GM04504 (cell line): Measurements from ENCODE around the gene PRMT5.
A peak's percentile ranks its signal among the peaks of the same experiment; 100 is the strongest.
"Not testable (repeated sequence)": the region's sequence is repeated elsewhere in the genome, so short reads cannot be mapped to it uniquely, and the experiment has no call there.

Experiments
- DNase-seq: peaks from one replicate; pipeline ENCODE4 v3.0.0-alpha.2; 2012; ENCODE audit warnings: low read depth

PRMT5 gene

GRCh38 chr14:22929104-22929960 is at the start of gene PRMT5:
Gene PRMT5, minus strand, starts transcription at chr14:22929376. Its CDS starts 15 bp downstream, at chr14:22929361.
- DNase-seq = peak; percentile 100

- no peak for DNase-seq
These were observed 49.3 kb upstream of the PRMT5 start for GRCh38 chr14:22978487-22978837.

- DNase-seq = no peak
These were observed 48.7 kb upstream of the PRMT5 start for GRCh38 chr14:22977684-22978486.

GRCh38 chr14:22977434-22977683 is 48.2 kb upstream of the PRMT5 start:
- DNase-seq = no peak

DNA sequence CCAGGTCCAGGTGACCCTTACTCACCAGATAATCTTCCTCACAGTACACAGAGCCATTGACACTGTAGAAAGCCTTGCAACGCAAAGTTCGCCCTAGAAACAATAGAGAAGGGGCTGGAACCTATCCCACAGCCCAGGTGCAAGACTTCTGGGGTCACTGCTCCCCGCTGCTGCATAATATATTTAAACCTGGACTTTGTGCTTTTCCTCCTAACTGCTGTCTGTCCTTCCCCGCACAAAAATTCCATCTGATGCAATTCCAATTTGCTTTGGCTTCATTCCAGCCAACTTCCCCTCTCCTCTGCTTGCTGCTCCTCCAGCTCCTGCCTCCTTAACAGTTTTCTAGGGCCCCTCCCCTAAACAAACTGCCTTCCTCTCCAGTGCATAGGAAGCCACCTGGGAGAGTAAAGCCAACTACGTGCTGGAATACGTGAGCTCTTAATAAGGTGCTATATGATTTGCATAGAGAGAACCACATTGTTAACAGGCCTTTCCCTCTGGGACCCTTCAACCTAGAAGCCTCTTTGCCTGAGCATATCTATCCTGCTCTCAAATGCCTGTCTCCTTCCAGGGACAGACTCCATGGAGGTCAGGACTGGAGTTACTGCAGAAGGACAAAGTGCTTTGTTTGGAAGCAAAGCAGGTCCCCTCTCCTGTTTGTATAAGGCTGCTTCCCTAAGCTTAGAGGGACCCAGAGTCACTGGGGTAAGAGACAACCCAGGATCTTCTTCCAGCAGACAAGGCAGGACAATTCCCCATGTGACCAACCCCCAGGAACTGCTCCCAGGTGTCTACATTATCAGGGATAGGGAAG is 47.7 kb upstream of the PRMT5 start:
- no peak for DNase-seq

DNA sequence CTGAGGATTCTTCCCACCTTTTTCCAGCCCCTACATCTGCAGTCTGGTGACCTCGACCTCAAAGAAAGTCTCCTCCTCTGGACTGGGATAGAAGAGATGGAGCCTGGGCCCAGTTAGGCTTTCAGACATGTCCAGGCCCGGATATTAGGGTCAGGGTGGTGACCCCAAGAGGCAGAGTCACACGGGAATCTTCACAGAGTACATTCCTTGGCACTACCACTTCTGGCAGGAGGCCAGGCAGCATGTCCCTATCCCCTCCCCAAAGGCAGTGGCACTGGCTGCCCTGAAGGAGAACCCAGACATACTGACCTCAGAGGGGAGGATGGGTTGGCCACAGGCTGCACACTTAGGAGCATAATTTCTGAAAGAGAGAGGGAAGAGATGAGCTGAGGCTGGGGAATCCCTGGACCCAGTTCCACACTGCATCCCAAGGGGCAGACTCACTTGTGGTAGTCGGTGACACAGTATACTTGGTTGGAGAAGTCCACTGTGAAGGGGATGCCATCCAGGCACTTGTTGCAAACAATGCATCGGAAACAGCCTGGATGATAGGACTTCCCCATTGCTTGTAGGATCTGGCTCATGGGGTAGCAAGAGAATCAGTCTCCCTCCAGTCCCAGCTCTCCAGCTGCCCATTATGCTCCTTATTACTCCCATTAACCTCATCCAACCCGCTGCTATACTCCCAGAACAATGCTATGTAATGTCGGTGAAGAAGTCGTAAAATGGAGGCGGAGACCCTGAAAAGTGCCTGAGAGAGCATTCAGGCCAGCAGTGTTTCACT is 45.5 kb upstream of the PRMT5 start:
- no peak for DNase-seq

DNA sequence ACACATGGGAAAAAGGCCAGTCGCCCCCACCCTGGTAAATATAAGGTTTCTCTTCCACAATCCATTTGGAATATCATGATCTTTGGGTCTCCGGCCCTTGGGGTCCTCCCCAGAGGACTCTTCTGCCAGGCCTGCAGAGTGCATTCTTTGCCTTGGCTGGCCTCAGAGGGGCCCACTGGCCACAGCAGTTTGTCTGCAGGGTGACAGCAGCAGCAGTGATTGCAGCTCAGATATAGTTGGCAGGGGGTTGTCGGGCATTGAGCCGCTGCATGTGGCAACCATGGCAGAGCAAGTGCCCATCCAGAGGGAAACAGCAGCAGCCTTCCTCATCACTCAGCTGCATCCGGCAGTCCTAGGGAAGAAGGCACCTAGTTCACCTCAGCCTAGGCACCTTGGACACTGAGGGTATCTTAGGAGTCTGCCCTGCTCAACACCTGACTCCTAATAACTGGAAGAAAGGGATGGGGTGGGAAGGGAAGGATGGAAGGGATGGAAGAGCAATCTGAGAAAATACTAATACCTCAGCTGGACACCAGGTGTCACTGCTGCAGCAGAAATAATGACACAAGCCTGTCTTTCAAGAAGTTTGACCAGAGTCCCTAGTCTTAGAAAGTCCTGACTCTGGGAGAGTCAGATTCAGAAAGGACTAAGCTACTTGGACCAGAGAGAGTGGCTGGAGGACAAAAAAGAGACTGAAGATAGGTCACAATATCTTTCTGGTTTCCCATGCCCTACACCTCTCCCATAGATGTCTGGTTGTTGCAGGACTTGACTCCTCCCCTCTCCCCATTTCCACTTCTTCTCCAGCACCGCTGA is 44.2 kb upstream of the PRMT5 start:
- no peak for DNase-seq

GRCh38 chr14:22972313-22972930 is 43.2 kb upstream of the PRMT5 start:
- DNase-seq = no peak

DNA sequence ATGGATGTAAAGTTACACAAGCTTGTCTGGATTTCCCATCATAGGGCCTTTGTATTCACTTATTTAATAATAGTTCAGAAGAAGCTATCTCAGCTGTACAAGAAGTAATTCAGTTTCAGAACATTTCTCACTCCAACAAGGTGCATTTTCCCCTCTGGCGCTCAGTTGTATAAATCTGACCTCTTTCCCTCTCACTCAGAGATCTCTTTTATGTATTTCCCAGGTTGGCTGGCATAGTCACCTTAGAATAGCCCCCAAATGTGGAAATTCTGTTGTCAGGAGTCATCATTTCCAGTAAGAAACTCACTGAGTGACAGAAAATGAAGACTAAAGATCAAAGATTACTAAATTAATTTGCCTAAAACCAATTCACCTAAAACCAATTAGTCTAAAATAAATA is 42.0 kb upstream of the PRMT5 start:
- DNase-seq = no peak

GRCh38 chr14:22966783-22967269 is 37.6 kb upstream of the PRMT5 start:
- DNase-seq = no peak

- DNase-seq = not testable (repeated sequence)
These were observed 37.0 kb upstream of the PRMT5 start for GRCh38 chr14:22965916-22966782.

DNA sequence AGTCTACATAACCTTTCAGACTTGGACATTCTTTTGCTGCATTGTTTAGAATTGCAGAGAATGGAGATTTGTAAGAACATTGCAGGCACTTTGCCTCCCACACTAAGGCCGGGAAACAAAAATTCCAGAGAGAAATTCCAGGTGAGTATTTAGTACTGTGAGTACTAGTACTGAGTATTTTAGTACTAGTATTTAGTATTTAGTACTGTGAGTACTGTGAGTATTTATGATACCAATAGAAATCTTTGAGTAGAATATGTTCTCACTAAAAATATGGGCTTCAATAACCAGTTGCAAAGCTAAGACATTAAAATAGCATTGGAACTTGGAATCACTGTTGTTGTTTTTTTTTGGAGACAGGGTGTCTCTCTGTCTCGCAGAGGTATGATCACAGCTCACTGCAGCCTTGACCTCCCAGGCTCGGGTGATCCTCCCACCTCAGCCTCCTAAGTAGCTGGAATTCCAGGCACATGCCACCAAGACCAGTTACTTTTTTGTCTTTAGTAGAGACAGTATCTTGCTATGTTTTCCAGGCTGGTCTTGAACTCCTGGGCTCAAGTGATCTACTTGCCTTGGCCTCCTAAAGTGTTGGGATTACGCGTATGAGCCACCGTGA is 33.0 kb upstream of the PRMT5 start:
- no peak for DNase-seq

DNA sequence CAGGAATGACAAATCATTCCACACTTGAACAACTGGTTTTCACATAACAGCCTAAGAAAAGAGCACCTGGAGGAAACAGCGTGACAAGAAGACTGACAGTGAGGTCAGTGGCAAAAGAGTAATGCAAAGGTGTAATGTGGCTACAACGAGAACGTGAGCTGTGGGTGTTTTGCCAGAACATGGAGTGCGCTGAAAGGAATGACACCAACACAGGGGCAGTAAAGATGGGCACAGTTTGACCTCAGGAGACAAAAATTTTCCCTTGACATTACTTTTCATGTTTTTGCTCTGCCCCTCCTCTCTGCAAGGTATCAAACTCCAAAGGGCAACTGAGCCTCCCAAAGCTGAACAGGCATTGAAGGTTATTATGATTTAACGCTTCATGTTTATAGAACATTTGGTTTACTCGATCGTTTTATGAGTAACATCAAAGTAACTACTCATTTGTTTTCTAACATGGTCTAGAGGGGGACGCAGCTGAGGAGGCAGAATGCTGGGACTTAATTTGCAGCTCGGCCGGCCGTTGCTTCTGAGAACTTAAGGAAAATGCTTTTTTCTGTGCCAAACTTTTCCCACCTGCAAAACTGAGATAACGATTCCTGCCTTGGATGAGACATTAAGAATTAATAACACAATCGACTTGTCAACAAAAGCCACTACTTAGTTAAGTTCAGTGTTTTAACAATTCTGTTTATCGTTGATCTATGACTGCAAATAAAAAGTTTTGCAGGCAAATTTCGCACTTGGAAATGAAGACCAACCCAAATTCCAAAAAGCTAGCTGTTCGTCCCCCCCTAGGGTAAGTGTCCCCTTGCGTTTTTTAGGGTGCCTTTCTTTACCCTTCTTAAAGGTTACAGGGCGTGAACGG is 26.8 kb upstream of the PRMT5 start:
- no peak for DNase-seq

DNA sequence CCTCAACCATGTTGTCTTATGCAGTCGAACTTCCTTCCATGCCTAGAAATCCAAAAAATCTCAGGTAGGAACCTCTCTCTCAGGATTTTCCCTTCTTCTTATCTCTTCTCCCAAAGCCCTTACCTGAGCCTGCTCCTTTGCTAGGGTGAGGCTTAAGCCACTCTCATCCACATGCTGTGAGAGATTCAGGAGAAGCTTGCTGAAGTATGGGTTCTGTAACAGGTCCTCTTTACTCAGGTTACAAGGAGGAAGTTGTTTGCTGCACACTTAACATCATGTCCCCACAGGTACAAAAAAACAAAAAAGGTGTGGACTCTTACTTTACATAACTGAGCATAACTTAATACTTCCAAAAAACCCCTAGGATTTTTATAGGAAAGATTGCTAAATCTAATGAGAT is 23.2 kb upstream of the PRMT5 start:
- DNase-seq = no peak

DNA sequence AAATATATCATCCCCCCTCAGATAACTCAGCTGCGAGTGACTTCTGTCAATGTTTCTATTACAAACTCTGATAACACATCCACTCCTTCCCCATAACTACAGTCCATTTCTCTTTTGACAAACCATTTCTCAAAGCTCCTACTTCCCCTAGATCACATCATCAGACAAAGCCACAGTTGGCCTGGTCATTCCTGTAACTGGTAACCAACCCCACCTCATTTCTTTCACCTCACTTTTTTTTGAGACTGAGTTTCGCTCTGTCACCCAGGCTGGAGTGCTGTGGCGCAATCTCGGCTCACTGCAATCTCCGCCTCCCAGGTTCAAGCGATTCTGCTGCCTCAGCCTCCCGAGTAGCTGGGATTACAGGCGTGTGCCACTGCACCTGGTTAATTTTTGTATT is 22.6 kb upstream of the PRMT5 start:
- DNase-seq = not testable (repeated sequence)

GRCh38 chr14:22945642-22946041 is 16.5 kb upstream of the PRMT5 start:
- no peak for DNase-seq

- DNase-seq = no peak
These were observed 10.5 kb upstream of the PRMT5 start for GRCh38 chr14:22939684-22940083.

GRCh38 chr14:22935156-22935555 is 6.0 kb upstream of the PRMT5 start:
- DNase-seq = no peak
